Stimulated activated CD8-positive, alpha-beta memory T cell treated with anti-CD3 and anti-CD28 coated beads, Interleukin-4, amount 100 ng/mL, for 1 hour (primary cell): ENCODE data around the gene ARHGEF28.

Experiments used
- DNase-seq, 2 donors: peaks; one replicate each; pipeline ENCODE4 v3.0.0-alpha.2; 2020; ENCODE audit warnings: low read depth in 2 of 2, low spot score in 1 of 2

The ARHGEF28 gene

GRCh38 chr5:73816656-73817420, 190.8 kb downstream of the ARHGEF28 start:
- no peak for DNase-seq

GRCh38 chr5:73818357-73818756, 192.4 kb downstream of the ARHGEF28 start:
- no peak for DNase-seq

- DNase-seq: no peak
Observed at GRCh38 chr5:73820326-73820725, 194.3 kb downstream of the ARHGEF28 start.

- DNase-seq: no peak
Observed at GRCh38 chr5:73821003-73821402, 195.0 kb downstream of the ARHGEF28 start.

DNA sequence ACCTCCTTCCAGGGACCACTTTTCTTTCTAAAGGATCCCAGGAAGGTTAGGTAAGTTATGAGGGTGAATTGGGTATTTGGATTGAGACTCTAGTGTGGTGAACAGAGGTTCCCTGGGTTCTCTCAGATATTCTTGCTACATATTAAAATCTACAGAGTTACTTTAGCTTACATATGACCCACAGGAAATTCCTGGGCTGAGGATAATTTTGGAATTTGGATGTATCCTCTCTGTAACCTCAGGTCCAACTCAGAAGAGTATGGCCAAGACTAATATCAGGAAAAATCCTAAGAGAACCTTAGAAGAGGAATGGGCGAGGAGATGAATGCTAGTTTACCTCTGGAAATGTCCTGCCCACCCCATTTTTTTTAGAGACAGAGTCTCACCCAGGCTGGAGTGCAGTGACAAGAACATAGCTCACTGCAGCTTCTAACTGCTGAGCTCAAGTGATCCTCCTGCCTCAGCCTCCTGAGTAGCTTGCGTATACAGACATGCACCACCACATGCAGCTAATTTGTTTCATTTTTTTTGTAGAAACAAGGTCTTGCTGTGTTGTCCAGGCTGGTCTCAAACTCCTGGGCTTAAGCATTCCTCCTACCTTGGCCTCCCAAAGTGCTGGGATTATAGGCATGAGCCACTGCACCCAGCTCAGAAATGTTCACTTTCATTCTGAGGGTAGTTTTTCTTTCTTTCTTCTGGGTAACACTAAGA, 196.4 kb downstream of the ARHGEF28 start:
- no peak for DNase-seq

DNA sequence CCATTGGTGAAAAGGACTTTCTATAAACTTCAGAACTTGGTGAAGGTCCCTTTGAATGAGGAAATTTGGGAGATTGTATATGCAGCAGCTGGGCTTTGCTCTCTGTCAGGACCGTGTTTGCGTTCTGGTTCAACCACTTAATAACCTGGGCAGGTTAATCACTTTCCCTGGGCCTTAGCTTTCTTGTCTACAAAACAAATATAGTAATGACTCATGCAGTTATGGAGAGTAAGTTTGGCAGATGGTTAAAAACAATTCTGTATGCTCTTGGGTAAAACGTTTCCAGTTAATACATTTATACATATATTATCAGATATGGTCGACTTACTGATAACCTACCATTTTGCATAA, 197.0 kb downstream of the ARHGEF28 start:
- no peak for DNase-seq

DNA sequence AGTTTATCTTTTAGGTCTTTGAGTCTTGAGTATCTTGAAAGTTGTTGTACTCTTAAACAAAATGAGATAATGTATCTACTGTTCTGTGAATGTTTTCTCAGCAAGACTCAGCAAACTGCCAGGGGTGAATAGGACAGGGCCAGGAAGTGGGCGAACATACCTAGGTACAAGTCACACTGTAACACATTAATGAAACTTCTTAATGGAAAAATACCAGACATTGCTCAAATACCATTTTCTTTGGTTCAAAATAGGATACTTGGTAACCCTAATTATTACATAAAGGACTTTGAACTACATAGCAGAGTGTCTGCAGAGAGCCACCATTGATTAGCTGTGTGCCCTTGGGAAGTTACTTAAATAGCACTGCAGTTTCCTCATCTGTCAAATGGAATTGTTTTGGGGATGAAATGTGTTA, 197.5 kb downstream of the ARHGEF28 start:
- DNase-seq: no peak

- no peak for DNase-seq
Observed at GRCh38 chr5:73825199-73825598, 199.2 kb downstream of the ARHGEF28 start.

- no peak for DNase-seq
Observed at GRCh38 chr5:73825736-73826135, 199.7 kb downstream of the ARHGEF28 start.

- no peak for DNase-seq
Observed at GRCh38 chr5:73826301-73827105, 200.5 kb downstream of the ARHGEF28 start.

DNA sequence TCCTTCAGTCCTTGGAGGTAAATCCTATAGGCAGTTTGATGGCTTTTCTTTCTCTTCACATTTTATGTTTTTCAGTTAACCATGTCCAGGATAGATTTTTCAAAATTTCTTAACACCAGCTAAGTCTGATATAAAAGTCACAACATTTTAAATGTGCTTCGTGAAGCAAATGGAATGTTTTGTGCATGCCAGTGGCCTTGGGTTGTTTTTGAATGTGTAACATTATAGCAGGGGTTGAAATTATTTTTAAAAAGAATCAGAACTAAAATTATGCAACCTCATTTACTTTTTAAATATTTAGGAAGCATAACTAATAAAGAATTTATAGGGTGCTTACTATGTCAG, 201.1 kb downstream of the ARHGEF28 start:
- no peak for DNase-seq

GRCh38 chr5:73828465-73828864, 202.5 kb downstream of the ARHGEF28 start:
- no peak for DNase-seq

GRCh38 chr5:73830646-73831045, 204.7 kb downstream of the ARHGEF28 start:
- DNase-seq: no peak

- DNase-seq: no peak
Observed at GRCh38 chr5:73831066-73831465, 205.1 kb downstream of the ARHGEF28 start.

DNA sequence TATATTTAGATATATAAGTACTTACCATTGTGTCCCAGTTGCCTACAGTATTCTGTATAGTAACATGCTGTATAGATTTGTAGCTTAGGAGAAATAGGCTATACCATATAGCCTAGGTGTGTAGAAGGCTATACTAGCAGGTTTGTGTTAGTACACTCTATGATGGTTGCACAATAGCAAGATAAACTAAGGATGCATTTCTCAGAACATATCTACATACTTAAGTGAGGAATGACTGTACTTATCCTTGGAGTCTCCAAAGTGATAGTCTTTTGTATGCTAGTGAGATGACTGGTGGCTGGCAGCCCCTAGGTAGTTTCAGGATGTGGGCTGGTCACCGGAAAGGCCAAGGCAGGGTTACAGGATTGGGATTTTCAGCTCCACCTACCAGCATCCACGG, 208.7 kb downstream of the ARHGEF28 start:
- no peak for DNase-seq

DNA sequence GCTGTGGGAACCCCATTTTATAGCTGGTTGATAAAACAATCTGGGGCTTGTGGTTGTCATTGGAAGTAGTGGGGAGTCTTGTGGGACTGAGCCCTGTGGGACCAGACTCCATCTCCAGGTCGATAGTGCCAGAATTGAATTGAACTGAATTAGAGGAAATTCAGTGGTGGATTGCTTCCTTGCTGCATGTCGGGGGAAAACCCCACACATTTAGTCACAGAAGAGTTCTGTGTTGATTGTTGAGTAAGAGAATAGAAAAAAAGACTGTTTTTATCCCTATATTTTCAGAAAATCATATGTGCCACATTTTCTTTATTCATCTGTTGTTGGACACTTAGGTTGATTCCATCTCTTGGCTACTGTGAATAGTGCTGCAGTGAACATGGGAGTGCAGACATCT, 209.7 kb downstream of the ARHGEF28 start:
- no peak for DNase-seq

GRCh38 chr5:73836607-73837006, 210.6 kb downstream of the ARHGEF28 start:
- no peak for DNase-seq

- DNase-seq: no peak
Observed at GRCh38 chr5:73838901-73839300, 212.9 kb downstream of the ARHGEF28 start.

GRCh38 chr5:73841641-73842040, 215.6 kb downstream of the ARHGEF28 start:
- DNase-seq: no peak

- no peak for DNase-seq
Observed at GRCh38 chr5:73844165-73844564, 218.2 kb downstream of the ARHGEF28 start.

DNA sequence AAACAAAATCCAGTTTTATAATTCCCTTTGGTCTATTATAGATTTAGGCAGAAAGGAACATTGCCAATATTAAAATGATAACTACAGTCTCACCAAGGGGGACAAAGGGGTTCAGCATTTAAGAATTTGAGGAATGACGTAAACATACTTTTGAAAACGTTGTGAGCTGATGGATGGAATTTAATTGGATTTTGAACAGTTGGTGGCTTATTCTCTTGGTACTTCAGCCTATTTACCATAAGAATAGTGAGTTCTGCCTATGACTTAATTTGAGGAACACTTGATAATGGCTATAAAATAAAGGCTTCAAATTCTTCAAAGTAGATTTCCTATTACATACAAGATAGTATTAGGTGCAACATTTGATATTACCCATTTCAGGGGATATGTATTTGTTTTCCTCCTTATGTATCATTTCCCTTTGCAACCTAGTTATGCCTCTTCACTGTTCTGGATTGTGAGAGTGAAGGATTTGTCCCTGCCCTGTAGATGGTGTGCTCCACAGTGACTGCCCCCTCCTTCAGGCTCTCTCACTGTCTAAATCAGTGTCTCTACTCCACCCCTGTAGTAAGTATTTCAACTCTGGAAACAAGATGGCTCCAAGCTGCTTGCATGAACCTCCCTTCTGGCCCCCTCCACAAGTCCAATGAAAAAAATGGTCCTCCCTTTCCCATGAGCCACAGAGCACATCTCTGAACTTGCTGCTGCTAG, 225.6 kb downstream of the ARHGEF28 start:
- DNase-seq: no peak
